GM19395 (cell line): ENCODE data around the gene PPP2R5A.

Experiments
- ATAC-seq: cut with Tn5 transposase; IDR thresholded peaks from one replicate; pipeline ENCODE4 v1.9.1; 2021; ENCODE audit warnings: mild to moderate bottlenecking, moderate library complexity; ENCODE audit not compliant: unreplicated experiment

The PPP2R5A gene

GRCh38 chr1:212284744-212285684 is at the start of gene PPP2R5A:
Gene PPP2R5A, plus strand, starts transcription at chr1:212285410. Its CDS starts 701 bp downstream, at chr1:212286111.
- ATAC-seq, result peak; percentile 94

- ATAC-seq, result no peak
Measured at GRCh38 chr1:212235857-212236256, 49.4 kb upstream of the PPP2R5A start.

- ATAC-seq, result no peak
Measured at GRCh38 chr1:212236664-212237220, 48.5 kb upstream of the PPP2R5A start.

- ATAC-seq, result peak; percentile 94
Measured at GRCh38 chr1:212237651-212238050, 47.6 kb upstream of the PPP2R5A start.

- no peak for ATAC-seq
Measured at GRCh38 chr1:212238552-212238951, 46.7 kb upstream of the PPP2R5A start.

- no peak for ATAC-seq
Measured at GRCh38 chr1:212241501-212241900, 43.7 kb upstream of the PPP2R5A start.

- no peak for ATAC-seq
Measured at GRCh38 chr1:212241957-212242287, 43.3 kb upstream of the PPP2R5A start.

GRCh38 chr1:212242288-212242984 is 42.8 kb upstream of the PPP2R5A start:
- ATAC-seq, result no peak

- ATAC-seq, result no peak
Measured at GRCh38 chr1:212242985-212243308, 42.3 kb upstream of the PPP2R5A start.

GRCh38 chr1:212244441-212244840 is 40.8 kb upstream of the PPP2R5A start:
- no peak for ATAC-seq

- no peak for ATAC-seq
Measured at GRCh38 chr1:212247179-212247721, 38.0 kb upstream of the PPP2R5A start.

GRCh38 chr1:212247988-212248387 is 37.2 kb upstream of the PPP2R5A start:
- no peak for ATAC-seq

GRCh38 chr1:212254853-212255363 is 30.3 kb upstream of the PPP2R5A start:
- ATAC-seq, result no peak

GRCh38 chr1:212255705-212256307 is 29.4 kb upstream of the PPP2R5A start:
- ATAC-seq, result peak; percentile 38

GRCh38 chr1:212256369-212256768 is 28.8 kb upstream of the PPP2R5A start:
- peak; percentile 51 for ATAC-seq

GRCh38 chr1:212257157-212257556 is 28.1 kb upstream of the PPP2R5A start:
- no peak for ATAC-seq

- no peak for ATAC-seq
Measured at GRCh38 chr1:212259693-212260480, 25.3 kb upstream of the PPP2R5A start.

GRCh38 chr1:212260557-212261355 is 24.5 kb upstream of the PPP2R5A start:
- no peak for ATAC-seq

GRCh38 chr1:212261361-212261929 is 23.8 kb upstream of the PPP2R5A start:
- no peak for ATAC-seq
